Dedifferentiated amniotic fluid mesenchymal stem cell (primary cell): Measurements from ENCODE around the gene DHX38.

ENCODE experiments used
- DNase-seq: peaks from one replicate; pipeline ENCODE4 v3.0.0-alpha.2; 2016; ENCODE audit errors: extremely low spot score

DHX38 gene

GRCh38 chr16:72162105-72162692 is 68.6 kb downstream of the DHX38 start:
- DNase-seq, result no peak
